Glomerular visceral epithelial cell (primary cell): ENCODE data around the gene HPSE2.
"Not testable (repeated sequence)": the region's sequence is repeated elsewhere in the genome, so short reads cannot be mapped to it uniquely, and the experiment has no call there.

Source experiments
- DNase-seq: peaks from one replicate; pipeline ENCODE4 v3.0.0-alpha.2; 2016; ENCODE audit errors: extremely low spot score

Gene HPSE2

GRCh38 chr10:99161165-99161564 is 74.5 kb downstream of the HPSE2 start:
- no peak for DNase-seq

- DNase-seq: no peak
Observed at GRCh38 chr10:99143651-99144050, 92.0 kb downstream of the HPSE2 start.

- DNase-seq: no peak
Observed at GRCh38 chr10:99143011-99143410, 92.6 kb downstream of the HPSE2 start.

- not testable (repeated sequence) for DNase-seq
Observed at GRCh38 chr10:99132897-99133296, 102.8 kb downstream of the HPSE2 start.

- DNase-seq: no peak
Observed at GRCh38 chr10:99125879-99126278, 109.8 kb downstream of the HPSE2 start.

- no peak for DNase-seq
Observed at GRCh38 chr10:99124376-99124775, 111.3 kb downstream of the HPSE2 start.

GRCh38 chr10:99123851-99124250 is 111.8 kb downstream of the HPSE2 start:
- no peak for DNase-seq

GRCh38 chr10:99123336-99123735 is 112.3 kb downstream of the HPSE2 start:
- DNase-seq: no peak

- DNase-seq: no peak
Observed at GRCh38 chr10:99119258-99119748, 116.3 kb downstream of the HPSE2 start.

GRCh38 chr10:99115703-99116102 is 119.9 kb downstream of the HPSE2 start:
- no peak for DNase-seq

GRCh38 chr10:99085358-99085757 is 150.3 kb downstream of the HPSE2 start:
- DNase-seq: no peak

- no peak for DNase-seq
Observed at GRCh38 chr10:99084161-99084560, 151.5 kb downstream of the HPSE2 start.

GRCh38 chr10:99080275-99080945 is 155.2 kb downstream of the HPSE2 start:
- DNase-seq: no peak

GRCh38 chr10:99062591-99062990 is 173.1 kb downstream of the HPSE2 start:
- no peak for DNase-seq

- no peak for DNase-seq
Observed at GRCh38 chr10:99058762-99059161, 176.9 kb downstream of the HPSE2 start.

- DNase-seq: no peak
Observed at GRCh38 chr10:99057936-99058690, 177.5 kb downstream of the HPSE2 start.

- no peak for DNase-seq
Observed at GRCh38 chr10:99045671-99046070, 190.0 kb downstream of the HPSE2 start.

GRCh38 chr10:99042051-99042771 is 193.4 kb downstream of the HPSE2 start:
- no peak for DNase-seq

- no peak for DNase-seq
Observed at GRCh38 chr10:99041468-99041867, 194.2 kb downstream of the HPSE2 start.

GRCh38 chr10:99013885-99014284 is 221.8 kb downstream of the HPSE2 start:
- DNase-seq: no peak

GRCh38 chr10:99010286-99010685 is 225.4 kb downstream of the HPSE2 start:
- no peak for DNase-seq

GRCh38 chr10:99008054-99008453 is 227.6 kb downstream of the HPSE2 start:
- DNase-seq: no peak

- no peak for DNase-seq
Observed at GRCh38 chr10:99007457-99007856, 228.2 kb downstream of the HPSE2 start.
